ENCODE measurements around the gene PANK4. TPM values are rescaled to one million over a fixed set of nuclear protein-coding genes. Genes with fewer than 3 reads are reported as not detected.

Gene PANK4
- total RNA-seq, 6 experiments from 2014 or later, result 9.6 to 18.9 (median 13.4) TPM

DNA sequence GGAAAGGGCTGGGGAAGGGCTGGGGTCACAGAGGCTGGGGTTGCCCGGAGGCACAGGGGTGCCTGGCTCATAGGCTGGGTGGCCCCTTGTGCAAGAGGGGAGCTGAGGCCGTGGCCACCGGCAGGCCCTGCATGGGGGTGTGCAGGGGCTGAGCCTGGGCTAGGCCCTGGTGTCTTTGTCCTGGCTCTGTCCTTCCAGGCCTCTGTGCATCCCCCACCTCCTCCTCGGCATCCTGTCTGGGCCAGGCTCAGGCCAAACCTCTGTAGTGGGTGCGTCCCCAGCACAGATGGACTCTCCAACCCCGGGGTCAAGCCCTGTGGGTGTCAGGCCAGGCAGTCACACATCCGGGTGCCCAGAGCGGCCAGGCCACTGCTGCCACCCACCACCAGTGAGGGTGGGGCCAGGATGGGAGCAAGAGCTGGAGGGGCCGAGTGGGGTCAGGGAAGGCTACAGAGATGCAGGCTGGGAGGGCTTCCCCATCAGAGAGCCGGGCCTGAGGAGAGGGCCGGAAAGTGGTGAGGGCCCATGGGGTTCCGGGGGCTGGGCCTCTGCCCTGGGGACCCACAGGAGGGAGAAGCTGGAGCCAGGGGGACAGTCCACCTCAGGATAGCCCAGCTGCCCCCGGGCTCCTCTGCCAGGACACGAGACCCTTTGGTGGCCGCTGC lies 19.4 kb downstream of the PANK4 start:
- Histone ChIP-seq H3K27ac (no peak overlapping the region), H3K9me3 (no peaks in the 10 kb centered on the region), H3K36me3 (peaks cover 7 to 33% (median 20%) of the 10 kb centered on the region in 4 donors), H3K4me1 (peaks cover 0 to 4% (median 0%) of the 10 kb centered on the region in 4 donors), H3K4me3 (no peak overlapping the region), H3K27me3 (no peaks in the 10 kb centered on the region)
- TF ChIP-seq, protein P1, sequence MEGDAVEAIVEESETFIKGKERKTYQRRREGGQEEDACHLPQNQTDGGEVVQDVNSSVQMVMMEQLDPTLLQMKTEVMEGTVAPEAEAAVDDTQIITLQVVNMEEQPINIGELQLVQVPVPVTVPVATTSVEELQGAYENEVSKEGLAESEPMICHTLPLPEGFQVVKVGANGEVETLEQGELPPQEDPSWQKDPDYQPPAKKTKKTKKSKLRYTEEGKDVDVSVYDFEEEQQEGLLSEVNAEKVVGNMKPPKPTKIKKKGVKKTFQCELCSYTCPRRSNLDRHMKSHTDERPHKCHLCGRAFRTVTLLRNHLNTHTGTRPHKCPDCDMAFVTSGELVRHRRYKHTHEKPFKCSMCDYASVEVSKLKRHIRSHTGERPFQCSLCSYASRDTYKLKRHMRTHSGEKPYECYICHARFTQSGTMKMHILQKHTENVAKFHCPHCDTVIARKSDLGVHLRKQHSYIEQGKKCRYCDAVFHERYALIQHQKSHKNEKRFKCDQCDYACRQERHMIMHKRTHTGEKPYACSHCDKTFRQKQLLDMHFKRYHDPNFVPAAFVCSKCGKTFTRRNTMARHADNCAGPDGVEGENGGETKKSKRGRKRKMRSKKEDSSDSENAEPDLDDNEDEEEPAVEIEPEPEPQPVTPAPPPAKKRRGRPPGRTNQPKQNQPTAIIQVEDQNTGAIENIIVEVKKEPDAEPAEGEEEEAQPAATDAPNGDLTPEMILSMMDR (IDR thresholded peaks at IDR 0.05), result no peak
- no peak for TF ChIP-seq POLR2A (IDR thresholded peaks at IDR 0.05)
- 8% methylated on average over 2 of the region's 15 CpGs for WGBS (ENCODE audit: insufficient coverage, low coverage, low lambda C conversion rate, missing lambda C conversion rate)
- intact Hi-C loops (cut with DNase I), result no loop called here
- ATAC-seq (peak; percentile 5 to 46 (median 12)), DNase-seq (no peak)

DNA sequence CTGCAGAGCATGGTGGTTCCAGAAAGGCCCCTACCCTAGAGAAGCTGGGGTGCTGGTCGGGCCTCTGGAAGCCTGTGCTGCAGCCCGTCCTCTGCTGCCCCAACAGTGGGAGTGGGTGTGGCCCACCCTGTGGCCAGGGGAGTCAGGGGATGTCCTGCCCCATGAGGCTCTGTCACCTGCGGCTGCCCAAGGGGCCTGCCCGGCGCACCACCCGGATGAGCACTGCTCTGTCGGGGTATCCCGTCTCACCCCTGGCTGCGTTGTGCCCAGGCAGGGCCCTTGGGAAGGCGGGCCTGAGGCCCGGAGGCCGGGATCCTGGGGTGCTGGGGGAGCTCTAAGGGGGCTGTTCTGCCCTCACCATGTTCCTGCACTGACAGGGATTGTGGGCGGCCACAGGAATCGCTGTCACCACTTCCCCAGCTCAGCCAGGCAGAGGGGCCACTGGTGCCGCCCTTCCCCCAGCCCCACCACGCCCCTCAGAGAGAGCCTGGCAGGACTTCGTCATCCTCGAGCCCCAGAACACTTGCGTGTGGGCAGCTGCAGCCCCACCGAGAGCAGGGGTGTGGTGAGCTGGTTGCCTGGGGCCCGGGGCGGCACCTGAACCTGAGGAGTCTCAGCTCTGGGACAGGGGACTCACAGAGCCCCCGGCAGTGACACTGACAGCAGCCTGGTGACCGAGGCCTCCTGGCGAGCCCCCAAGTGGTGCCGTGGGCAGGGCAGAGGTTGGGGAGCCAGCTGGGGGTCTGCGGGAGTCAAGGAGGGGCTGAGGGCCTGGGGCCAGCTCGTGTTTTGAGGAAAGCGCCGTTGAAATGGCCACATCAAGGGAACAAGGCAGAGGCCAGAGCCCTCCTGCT lies 20.2 kb downstream of the PANK4 start:
- Histone ChIP-seq H3K27ac (no peak overlapping the region), H3K27me3 (no peaks in the 10 kb centered on the region), H3K36me3 (peaks cover 3 to 25% (median 14%) of the 10 kb centered on the region in 4 donors), H3K9me3 (no peaks in the 10 kb centered on the region), H3K4me1 (peaks cover 0 to 4% (median 0%) of the 10 kb centered on the region in 4 donors), H3K4me3 (no peak overlapping the region)
- 38% methylated on average over 7 of the region's 30 CpGs for WGBS (ENCODE audit: insufficient coverage, low coverage, low lambda C conversion rate, missing lambda C conversion rate)
- ATAC-seq, result no peak
- no peak for TF ChIP-seq POLR2A (IDR thresholded peaks at IDR 0.05)
- TF ChIP-seq, protein P1 (IDR thresholded peaks at IDR 0.05), result no peak
- intact Hi-C loops (cut with DNase I), result no loop called here
- no peak for DNase-seq

DNA sequence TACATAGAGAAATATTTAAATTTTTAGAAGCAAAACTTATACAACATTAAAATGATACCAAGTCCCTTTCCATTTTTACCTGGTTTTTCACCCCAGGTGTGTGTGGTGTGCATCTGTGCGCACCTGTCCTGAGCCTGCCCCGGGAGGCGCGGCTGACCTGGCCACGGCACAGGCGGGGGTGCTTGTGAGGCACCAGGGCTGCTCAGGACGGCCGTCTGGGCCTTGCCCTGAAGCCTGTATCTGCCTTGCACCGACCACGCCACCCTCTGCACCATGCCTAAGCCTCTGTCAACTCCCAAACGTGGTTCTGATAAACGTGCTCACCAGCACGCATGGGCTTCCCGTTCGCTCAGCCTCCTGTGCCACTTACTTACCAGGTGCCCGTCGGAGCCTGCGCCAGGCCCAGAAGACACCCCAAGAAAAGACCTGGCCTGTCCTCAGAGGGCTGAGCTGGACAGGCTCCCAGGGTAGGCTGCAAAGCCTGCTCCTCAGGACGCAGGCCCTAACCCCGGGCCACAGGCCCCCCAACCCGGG lies 20.9 kb downstream of the PANK4 start:
- no peak for ATAC-seq
- Histone ChIP-seq H3K27ac (no peak overlapping the region), H3K27me3 (no peaks in the 10 kb centered on the region), H3K36me3 (peaks cover 0 to 18% (median 9%) of the 10 kb centered on the region in 4 donors), H3K4me3 (no peak overlapping the region), H3K4me1 (peaks cover 0 to 4% (median 0%) of the 10 kb centered on the region in 4 donors), H3K9me3 (no peaks in the 10 kb centered on the region)
- intact Hi-C loops (cut with DNase I), result no loop called here
- no peak for DNase-seq
- TF ChIP-seq, protein P1 (IDR thresholded peaks at IDR 0.05), result no peak
- no peak for TF ChIP-seq POLR2A (IDR thresholded peaks at IDR 0.05)
- WGBS (ENCODE audit: insufficient coverage, low coverage, low lambda C conversion rate, missing lambda C conversion rate), result 49% methylated on average over 4 of the region's 21 CpGs

DNA sequence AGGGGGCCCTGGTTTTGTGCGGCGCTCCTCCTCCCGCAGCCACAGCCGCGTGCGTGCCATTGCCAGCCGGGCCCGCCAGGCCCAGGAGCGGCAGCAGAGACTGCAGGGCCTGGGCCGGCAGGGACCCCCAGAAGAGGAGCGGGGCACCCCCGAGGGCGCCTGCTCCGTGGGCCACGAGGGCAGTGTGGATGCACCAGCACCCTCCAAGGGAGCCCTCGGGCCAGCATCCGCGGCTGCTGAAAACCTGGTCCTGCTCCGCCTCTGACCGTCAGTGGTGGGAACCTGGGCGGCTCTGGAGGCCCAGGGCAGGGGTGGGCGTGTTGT lies 21.5 kb downstream of the PANK4 start:
- TF ChIP-seq POLR2A (IDR thresholded peaks at IDR 0.05), result no peak
- TF ChIP-seq, protein P1 (IDR thresholded peaks at IDR 0.05), result no peak
- peaks cover 0 to under 1% (median 0%) of the 10 kb centered on the region in 4 donors for H3K4me1 ChIP-seq
- no CpG with 5 or more reads among the region's 22 CpGs for WGBS (ENCODE audit: insufficient coverage, low coverage, low lambda C conversion rate, missing lambda C conversion rate)
- intact Hi-C loops (cut with DNase I), result no loop called here
- H3K36me3 ChIP-seq, result peaks cover 0 to 14% (median 6%) of the 10 kb centered on the region in 4 donors
- ATAC-seq (no peak), DNase-seq (no peak)
- H3K27ac ChIP-seq, result no peak overlapping the region
- no peaks in the 10 kb centered on the region for H3K27me3 ChIP-seq
- H3K4me3 ChIP-seq, result no peak overlapping the region
- H3K9me3 ChIP-seq, result no peaks in the 10 kb centered on the region
